ENCODE data around the gene BMPER. TPM values are rescaled to one million over a fixed set of nuclear protein-coding genes. Genes with fewer than 3 reads are reported as not detected.

The BMPER gene
- total and polyA plus RNA-seq, 8 donors = 1.9 to 9.5 (median 4.6) TPM; not detected in 1

DNA sequence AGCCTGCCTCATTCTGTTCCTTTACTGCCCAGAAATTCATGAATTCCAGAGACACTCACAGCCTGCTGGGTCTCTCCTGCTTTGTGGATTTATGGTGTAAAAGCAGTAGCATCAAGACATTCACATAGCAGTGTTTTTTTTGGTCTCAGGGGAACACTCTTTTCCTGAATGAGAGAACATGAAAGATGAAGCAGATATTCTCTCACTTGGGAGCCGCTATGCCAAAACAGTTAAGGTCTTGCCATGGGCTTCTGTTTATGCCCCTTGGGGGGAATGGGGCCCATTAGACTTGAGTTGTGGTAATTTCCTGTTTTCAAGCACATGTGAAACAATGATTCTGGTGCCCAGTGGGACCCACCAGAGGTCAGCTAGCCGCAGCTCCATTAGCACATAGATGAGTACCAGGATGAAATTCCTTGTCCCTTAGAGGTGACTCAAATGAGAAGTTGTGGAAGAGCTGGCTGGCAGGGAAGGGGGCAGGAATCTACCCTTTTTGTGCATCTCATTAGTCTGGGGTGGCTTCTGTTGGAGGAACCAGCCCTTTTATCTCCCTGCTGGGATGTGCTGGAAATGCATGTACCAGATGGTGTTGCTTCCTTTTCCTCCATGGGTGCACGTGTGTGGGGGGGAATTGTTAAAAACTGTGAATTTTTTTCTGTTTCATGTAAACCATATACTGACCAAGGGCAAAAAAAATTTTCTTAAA, 13.3 kb downstream of the BMPER start:
- intact Hi-C loops (cut with DNase I; ENCODE audit: low total_unique reads) = no loop called here
- Histone ChIP-seq H3K9me3 (no peaks in the 10 kb centered on the region), H3K27ac (no peak overlapping the region), H3K4me3 (no peak overlapping the region), H3K27me3 (no peaks in the 10 kb centered on the region), H3K4me1 (peaks cover 0 to 29% (median 5%) of the 10 kb centered on the region in 4 donors), H3K36me3 (no peaks in the 10 kb centered on the region)
- no peak for DNase-seq
- no peak for TF ChIP-seq POLR2A (IDR thresholded peaks at IDR 0.05)
- no peak for TF ChIP-seq POLR2AphosphoS5 (IDR thresholded peaks at IDR 0.05)
- TF ChIP-seq, protein P1, sequence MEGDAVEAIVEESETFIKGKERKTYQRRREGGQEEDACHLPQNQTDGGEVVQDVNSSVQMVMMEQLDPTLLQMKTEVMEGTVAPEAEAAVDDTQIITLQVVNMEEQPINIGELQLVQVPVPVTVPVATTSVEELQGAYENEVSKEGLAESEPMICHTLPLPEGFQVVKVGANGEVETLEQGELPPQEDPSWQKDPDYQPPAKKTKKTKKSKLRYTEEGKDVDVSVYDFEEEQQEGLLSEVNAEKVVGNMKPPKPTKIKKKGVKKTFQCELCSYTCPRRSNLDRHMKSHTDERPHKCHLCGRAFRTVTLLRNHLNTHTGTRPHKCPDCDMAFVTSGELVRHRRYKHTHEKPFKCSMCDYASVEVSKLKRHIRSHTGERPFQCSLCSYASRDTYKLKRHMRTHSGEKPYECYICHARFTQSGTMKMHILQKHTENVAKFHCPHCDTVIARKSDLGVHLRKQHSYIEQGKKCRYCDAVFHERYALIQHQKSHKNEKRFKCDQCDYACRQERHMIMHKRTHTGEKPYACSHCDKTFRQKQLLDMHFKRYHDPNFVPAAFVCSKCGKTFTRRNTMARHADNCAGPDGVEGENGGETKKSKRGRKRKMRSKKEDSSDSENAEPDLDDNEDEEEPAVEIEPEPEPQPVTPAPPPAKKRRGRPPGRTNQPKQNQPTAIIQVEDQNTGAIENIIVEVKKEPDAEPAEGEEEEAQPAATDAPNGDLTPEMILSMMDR (IDR thresholded peaks at IDR 0.05) = no peak
- TF ChIP-seq EP300 (IDR thresholded peaks at IDR 0.05) = no peak
- WGBS, 5 donors = 77 to 83% (median 80%) methylated on average over 3 of the region's 3 CpGs

DNA sequence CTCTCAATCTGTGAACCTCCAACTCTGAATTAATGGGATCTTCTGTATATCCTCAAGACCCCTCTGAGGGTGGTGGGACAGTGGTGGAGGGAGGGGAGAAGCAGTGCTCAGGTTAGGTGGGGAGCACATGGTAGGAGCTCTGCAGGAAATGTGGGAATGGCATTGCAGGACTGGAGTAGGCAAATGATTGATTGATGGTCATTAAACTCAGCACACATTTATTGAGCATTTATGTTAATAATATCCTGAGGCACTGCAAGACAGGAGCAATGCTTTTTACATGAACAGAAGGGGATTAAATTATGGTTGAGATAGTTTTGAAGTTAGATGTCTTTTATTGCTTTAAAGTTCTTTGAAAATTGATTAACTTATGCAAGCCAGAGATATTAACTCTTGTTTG, 14.1 kb downstream of the BMPER start:
- no peak overlapping the region for H3K27ac ChIP-seq
- intact Hi-C loops (cut with DNase I; ENCODE audit: low total_unique reads) = no loop called here

DNA sequence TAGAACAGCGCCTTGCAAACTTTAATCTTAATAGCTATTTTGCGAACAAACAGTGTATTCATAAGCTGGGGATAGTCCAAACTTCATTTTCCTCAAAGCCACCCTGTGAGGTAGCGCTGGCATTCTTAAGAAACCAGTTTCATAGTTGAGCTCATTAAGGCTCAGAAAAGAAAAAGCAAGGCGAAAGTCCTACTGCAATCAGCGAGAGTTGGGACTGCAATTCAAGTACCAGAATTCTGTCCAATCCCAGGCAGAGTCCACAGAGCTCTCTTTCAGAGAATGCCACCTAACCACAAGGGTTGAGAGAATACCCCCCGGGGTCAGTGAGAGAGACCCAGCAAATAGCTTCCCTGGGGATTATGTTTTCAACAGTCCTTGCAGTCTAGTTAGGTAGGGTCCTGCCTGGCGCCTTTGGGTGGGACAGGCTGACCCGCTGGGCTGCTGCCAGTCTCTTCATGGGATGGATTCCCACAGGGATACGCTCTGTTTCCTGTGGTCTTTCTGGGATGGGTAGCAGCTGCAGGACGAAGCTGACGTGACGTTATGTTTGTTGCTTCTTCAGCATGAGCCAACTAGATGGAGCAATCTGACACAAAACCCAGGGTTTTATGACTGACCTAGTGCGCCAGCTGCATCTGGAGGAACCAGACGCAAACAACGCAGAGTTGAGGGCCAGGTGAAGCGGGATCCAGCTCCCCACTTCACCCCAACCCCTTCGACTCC, 16.0 kb downstream of the BMPER start:
- TF ChIP-seq POLR2AphosphoS5 (IDR thresholded peaks at IDR 0.05) = peak in 2 of 3 donors; percentile 49 to 60
- TF ChIP-seq POLR2A (IDR thresholded peaks at IDR 0.05) = no peak
- intact Hi-C loops (cut with DNase I; ENCODE audit: low total_unique reads) = loop anchor here (10.0 kb wide), 1 partner anchor 167 kb away; no protein-coding TSS in a partner anchor
- Histone ChIP-seq H3K27me3 (no peaks in the 10 kb centered on the region), H3K4me3 (no peak overlapping the region), H3K4me1 (peaks cover 0 to 22% (median 3%) of the 10 kb centered on the region in 4 donors), H3K9me3 (no peaks in the 10 kb centered on the region), H3K27ac (peak overlapping the region; percentile 52 to 74 (median 56)), H3K36me3 (no peaks in the 10 kb centered on the region)
- 78 to 82% (median 80%) methylated on average over 15 to 17 of the region's 17 CpGs for WGBS, 5 donors
- peak; percentile 20 to 35 for DNase-seq

More for the DNA sequence above, 14.1 kb downstream of the BMPER start:
- no peak for DNase-seq
- Histone ChIP-seq H3K9me3 (no peaks in the 10 kb centered on the region), H3K27me3 (no peaks in the 10 kb centered on the region), H3K36me3 (no peaks in the 10 kb centered on the region), H3K4me3 (no peak overlapping the region), H3K4me1 (peaks cover 0 to 29% (median 5%) of the 10 kb centered on the region in 4 donors)
- TF ChIP-seq, protein P1 (IDR thresholded peaks at IDR 0.05) = no peak

DNA sequence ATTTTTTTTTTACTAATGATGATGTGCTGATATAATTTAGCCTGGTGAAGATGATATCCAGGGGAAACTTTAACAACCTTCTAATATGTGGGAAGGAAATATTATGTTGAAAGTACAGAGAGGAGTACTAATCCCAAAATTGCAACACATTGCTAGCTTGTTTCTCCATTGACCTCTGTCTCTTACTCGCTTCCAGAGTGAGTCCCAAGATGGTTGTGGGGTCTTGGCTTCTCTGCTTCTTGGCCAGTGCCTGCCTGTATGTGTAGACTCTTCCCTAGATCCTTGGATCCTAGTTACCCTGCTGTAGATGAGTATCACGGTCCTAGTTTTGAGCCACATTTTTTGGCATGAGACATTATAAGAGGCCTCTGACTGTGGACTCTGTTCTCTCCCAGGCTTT, 17.5 kb downstream of the BMPER start:
- H3K36me3 ChIP-seq = no peaks in the 10 kb centered on the region
- intact Hi-C loops (cut with DNase I; ENCODE audit: low total_unique reads) = loop anchor here (10.0 kb wide), 1 partner anchor 168 kb away; no protein-coding TSS in a partner anchor
- DNase-seq = no peak
- no peaks in the 10 kb centered on the region for H3K27me3 ChIP-seq
- H3K4me1 ChIP-seq = peaks cover 0 to 10% (median 0%) of the 10 kb centered on the region in 4 donors
- H3K4me3 ChIP-seq = no peak overlapping the region
- 75 to 87% (median 83%) methylated on average over 2 of the region's 2 CpGs for WGBS, 5 donors
- TF ChIP-seq POLR2AphosphoS5 (IDR thresholded peaks at IDR 0.05) (peak in 2 of 3 donors; percentile 33 to 38), EP300 (IDR thresholded peaks at IDR 0.05) (no peak), POLR2A (IDR thresholded peaks at IDR 0.05) (no peak)
- H3K27ac ChIP-seq = peak overlapping the region in 4 of 5 donors; percentile 52 to 74 (median 55)
- no peaks in the 10 kb centered on the region for H3K9me3 ChIP-seq

DNA sequence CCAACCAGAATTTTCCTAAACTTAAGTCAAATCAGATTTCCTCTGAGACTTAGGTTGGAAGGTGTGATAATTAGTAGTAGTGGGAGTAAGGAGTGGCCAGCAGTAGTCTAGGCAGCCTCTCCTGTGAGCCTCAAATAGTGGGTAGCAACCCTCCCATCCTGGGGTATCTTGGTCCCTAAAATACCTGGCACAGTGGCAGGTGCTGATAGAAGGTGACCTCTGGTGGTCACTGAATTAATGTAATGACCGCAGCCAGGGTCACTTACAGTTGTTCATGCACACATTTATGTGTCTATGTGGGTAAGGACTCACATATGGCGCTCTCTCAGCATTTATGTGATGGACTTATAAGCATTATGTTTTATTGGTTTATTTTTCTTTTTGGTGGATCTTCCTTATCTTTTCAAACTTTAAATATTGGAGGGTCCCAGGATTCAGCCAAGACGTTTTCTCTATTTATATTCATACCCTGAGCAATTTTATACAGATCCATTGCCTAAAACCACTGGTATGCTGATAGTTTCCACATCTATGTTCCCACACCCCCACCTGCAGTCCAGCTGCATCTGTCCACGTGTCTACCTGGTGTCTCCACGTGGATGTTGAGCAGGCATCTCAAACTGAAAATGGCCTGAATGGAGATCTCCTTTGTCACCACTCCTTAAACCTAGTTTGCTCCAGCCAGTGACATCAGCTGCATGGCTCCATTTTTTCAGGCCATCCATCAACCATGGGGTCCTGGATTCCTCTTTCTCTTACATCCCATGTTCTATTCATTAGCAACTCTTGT, 18.3 kb downstream of the BMPER start:
- Histone ChIP-seq H3K9me3 (no peaks in the 10 kb centered on the region), H3K4me1 (peaks cover 0 to 10% (median 0%) of the 10 kb centered on the region in 4 donors), H3K4me3 (no peak overlapping the region), H3K36me3 (no peaks in the 10 kb centered on the region), H3K27ac (peak overlapping the region in 3 of 5 donors; percentile 49 to 74 (median 54)), H3K27me3 (no peaks in the 10 kb centered on the region)
- WGBS, 5 donors = 80 to 90% (median 84%) methylated on average over 5 of the region's 5 CpGs
- no peak for DNase-seq
- intact Hi-C loops (cut with DNase I; ENCODE audit: low total_unique reads) = loop anchor here (10.0 kb wide), 1 partner anchor 169 kb away; no protein-coding TSS in a partner anchor
- TF ChIP-seq POLR2AphosphoS5 (IDR thresholded peaks at IDR 0.05) (no peak), POLR2A (IDR thresholded peaks at IDR 0.05) (no peak), EP300 (IDR thresholded peaks at IDR 0.05) (no peak)
- TF ChIP-seq, protein P1 (IDR thresholded peaks at IDR 0.05) = no peak

All from stomach (tissue), 9 donors.